AG08396 (cell line): ENCODE data around the gene ELF5.

Experiments used
- DNase-seq: peaks from one replicate; pipeline ENCODE4 v3.0.0; 2012; ENCODE audit warnings: low spot score, mixed read lengths

The ELF5 gene

DNA sequence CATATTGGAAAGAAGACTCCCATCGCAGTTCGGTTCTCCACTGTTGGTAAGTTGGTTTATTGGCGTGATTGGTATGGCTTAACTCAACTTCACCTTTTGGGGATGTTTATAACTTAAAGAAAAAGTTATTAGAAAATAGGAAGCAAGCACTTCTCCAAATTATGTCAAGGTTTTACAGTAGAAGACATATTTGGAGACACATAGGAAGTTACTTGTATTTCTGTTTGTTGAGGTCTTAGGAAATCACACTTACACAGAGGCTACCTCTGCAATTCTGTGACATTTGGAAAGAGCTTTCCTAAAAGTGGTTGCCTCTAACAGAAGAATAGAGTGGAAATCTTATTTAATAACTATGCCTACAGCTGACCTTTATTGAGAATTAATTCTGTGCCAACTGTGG lies 62.5 kb downstream of the ELF5 start:
- DNase-seq, result no peak

DNA sequence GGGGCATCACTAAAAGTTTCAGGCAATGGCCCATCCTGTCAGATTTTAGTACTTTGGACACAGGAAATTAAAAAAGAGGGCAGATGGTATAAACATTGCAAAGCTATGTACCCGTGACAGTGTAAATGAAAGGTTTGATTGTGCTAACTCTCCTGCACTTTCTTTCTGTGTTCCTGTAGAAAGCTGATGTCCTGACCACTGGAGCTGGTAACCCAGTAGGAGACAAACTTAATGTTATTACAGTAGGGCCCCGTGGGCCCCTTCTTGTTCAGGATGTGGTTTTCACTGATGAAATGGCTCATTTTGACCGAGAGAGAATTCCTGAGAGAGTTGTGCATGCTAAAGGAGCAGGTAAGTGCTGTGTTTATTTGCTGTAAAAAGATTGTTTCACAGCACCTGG lies 64.6 kb downstream of the ELF5 start:
- no peak for DNase-seq

DNA sequence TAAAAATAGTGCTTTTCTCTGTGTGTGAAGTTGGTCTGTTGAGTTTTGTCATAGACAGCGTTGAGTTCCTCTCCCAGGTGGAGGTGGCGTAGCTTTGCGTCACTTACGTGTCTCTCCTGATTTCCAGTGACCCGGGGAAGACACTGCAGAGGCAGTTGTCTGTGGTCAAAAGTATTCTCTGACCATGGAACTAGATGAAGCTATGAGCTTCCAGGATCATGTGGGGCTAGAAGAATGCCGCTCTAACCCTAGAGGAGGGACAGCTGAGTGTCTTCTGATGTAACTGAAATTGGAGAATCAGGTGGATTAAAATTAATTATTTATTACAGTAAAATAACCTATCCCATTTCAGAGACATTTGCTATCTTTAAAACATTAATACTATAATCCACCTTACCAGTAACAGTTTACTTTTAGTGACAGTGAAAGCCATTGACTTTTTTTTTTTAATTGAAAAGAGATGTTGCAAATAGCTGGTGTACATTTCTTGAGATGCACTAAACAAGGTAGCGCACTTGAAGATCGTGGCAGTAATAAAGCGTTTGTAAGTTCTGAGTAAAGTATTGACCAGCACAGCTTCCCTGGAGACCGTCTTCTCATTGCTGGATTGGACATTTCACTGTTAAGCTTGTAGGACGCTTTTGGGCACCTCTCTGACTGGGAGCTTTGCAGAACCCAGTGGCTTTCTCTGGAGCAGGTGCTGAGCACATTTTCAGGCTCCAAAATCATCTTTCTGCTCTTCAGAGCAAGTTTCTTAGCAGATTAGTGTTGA lies 65.2 kb downstream of the ELF5 start:
- DNase-seq, result no peak

DNA sequence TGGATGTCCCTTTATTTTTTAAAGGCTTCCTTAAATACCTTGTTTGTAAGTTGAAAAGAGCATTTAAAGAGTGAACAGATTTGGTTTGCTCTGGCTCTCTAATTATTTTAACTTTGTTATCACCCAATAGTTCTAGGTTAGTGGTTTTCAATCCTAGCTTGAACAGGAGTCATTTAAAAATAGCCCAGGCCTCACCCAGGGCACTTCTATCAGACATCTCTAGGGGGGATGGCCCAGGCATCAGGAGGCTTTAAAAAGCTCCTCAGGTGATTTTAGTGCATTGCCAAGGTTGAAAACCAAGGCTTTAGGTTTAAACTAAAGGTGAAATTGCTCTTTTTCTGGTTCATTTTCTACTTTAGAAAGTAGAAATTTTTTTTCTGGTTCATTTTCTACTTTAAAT lies 66.5 kb downstream of the ELF5 start:
- no peak for DNase-seq

DNA sequence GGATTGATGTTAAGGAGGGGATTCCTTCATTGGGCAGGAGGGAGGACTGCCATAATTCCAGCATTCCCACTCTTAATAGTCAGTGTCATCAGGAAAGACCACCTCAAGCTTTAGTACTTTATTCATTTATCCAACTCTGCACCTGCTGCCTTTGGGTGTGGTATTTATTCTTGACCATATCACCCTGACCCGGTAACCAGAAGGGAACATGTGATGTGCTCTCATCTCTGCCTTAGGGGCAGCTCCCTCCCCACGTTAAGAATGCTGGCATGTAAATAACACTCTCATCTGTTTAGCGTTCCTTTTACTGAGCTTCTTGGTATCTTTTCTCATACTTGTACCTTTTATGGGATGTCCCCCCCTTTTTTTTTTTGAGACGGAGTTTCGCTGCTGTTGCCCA lies 67.2 kb downstream of the ELF5 start:
- no peak for DNase-seq

DNA sequence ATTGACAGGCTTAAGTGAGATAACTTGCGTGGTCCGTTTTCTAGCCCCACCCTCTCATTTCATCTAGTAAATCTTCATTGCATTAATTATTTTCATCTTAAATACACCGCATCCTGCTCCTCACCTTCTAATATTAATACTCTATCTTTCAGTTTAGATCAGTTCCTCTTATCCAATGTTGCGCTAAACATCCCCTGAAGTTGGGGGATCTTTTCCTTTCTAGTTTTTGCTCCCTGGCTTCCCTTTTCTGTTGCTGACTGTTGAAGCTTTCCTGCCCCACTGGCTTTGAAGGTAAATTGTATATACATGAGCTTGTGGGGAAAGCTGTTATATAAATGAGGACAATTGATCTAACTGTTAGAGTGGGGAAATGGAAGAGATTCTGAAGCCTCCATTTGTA lies 67.6 kb downstream of the ELF5 start:
- DNase-seq, result no peak

DNA sequence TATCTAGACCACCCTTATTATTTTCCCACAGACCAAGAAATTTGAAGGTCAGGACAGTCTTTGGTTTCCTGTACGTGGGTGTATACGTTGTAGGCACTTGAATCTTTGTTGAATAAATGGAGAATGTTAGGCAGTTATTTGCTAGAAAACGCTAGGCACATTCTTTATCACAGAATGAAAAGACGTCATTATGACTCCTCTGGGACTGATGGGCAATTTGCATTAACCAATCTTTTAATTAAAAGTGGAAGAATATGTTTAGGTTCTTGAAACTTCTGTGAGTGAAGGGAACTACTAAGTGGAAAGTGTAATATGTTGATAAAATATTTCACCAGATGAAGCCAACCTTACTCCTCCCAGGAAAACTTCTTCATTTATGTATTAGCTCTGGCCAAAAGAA lies 69.2 kb downstream of the ELF5 start:
- DNase-seq, result no peak

DNA sequence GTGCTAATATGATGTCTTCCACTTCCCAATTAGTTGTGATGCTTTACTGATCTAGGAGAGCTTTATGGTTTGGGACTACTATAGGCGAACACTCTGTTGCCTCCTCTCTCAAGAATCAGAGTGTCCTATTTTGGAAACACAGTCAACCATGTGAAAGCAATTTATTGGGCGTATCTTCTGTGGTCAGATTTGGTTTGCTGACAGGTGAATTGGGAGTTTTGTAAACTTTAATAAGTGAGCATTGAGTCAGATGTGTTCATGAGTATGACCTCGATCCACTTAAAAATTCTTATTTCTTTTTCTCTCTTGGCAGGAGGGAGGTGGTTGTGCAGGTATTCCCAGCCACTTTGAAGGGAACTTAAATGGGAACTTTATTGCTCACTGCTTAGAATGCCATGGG lies 70.5 kb downstream of the ELF5 start:
- no peak for DNase-seq

DNA sequence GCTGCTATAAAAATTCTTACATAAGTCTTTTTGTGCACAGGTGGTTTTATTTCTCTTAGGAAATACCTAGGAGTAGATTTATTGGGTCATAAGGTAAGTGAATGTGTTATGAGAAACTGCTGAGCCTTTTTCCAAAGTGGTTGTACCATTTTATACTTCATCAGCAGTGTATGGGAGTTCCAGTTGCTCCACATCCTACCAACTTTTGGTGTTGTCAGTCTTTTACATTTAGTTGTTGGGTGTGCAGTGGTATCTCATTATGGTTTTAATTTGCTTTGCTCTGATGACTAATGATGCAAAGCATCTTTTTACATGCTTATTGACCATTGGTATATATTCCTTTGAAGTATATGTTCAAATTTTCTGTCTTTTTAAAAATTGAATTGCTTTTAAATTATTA lies 71.8 kb downstream of the ELF5 start:
- DNase-seq, result no peak

DNA sequence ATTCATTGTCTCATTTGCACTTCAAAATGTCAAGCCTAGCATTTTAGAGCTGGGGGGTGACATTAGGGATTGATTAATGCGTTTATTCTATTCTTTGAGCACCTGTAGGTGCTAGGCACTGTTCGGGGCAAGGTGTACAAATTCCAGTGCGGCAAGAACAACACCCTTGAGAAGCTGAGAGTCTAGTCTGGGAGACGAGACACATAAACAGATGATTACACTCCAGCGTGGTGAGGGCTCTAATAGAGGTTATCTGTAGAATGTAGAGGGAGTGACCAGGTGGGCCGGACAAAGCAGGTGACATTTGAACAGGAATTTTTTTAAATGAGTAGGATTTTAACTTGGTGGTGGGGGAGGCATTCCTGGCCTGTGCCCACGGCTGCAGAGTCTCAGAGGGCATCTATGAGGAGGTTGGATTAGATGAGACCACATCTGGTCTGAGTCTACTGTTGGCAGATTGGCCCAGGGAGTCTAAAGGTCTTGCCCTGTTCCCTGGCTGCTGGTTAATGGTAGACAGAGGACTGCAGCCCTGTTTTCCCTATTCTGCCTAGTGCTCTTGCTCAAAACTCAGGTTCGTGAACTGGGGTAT lies 73.9 kb downstream of the ELF5 start:
- no peak for DNase-seq

DNA sequence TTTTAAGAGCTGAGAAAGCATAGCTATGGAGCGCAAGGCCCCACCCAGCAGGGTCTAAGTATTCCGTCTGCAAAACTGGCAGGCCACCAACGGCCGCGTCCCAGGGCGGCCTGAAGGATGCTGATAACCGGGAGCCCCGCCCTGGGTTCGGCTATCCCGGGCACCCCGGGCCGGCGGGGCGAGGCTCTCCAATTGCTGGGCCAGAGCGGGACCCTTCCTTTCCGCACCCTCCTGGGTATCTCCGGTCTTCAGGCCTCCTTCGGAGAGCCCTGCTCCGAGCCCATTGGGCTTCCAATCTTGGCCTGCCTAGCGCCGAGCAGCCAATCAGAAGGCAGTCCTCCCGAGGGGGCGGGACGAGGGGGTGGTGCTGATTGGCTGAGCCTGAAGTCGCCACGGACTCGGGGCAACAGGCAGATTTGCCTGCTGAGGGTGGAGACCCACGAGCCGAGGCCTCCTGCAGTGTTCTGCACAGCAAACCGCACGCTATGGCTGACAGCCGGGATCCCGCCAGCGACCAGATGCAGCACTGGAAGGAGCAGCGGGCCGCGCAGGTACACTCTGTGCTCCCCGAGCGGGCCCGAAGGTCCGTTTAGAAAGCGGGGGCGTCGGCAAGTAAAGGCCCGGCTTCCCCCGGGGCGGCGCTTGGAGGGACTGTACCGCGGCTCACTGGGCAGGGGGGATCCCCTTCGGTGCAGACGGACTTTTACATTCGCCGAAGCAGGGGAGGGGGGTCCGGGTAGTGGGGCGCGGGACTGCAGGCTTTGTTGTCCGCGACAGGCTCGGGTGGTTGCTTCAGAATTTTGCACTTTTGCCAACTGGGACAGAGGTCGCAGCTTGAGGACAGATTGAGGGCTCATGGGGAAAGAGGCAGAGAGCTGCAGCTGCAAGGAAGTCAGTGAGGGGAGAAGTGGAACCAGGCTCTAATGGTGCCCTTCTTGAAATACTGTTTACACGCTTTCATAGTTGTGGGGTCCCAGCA lies 74.8 kb downstream of the ELF5 start, which contains the start of gene CAT:
TSS of gene CAT (plus strand) at position 406 of the 979 bp plus-strand sequence. CDS start at position 486, 80 bp downstream.
- DNase-seq, result peak; percentile 97

DNA sequence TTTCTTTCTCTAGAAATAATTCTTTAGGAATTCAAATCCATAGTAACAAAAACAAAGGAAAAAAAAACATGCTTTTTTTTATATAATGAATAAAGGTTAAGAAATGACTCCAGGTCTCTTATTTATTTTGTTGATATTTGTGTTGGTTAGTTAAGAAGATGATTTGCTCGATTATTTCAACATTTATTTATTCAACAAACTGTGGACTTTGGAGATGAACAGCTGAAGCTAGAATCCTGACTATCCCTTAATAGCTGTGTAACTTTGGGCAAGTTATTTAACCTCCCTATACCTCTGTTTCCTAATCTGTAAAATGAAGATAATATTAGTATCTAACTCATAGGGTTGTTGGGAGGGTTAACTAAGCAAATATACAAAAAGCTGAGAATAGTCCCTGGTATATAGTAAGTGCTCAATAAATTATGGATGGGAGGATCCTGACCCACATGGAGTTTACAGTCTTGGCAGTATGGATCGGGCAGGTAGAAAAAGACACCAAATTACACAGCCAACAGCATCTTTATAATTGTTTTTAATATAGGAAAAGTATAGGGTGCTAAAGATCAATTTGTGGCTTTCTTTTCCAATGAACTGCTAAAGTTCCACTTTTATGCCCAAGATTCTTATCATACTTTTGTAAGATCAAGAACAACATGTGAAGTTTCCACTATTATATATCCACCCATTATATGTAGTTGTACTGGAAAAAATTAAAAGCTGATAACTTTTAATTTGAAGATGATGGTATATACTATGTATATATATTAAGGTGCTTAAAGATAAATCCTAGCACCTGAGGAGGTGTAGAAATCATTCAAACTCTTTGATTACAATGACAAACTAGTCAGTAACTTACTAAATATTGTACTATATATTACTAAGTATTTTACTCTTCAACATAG lies 76.1 kb downstream of the ELF5 start:
- no peak for DNase-seq

DNA sequence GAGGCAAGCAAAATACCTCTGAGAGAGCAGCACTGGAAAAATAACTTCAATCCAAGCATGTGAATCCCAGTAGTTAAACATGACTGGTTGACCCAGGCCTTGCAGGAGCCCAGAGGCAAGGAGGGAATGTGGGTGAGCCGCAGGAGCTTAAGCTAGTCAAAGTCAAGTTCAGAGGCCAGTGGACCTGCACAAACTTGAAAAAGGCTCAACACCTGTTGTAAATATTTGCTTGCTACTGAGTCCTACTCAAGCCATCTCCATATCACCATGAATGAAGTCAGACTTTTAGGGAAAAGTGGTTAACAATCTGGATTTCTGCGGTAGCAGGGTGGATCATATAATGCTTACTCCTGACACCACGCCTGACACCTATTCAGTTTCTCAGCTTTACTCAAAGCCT lies 79.7 kb downstream of the ELF5 start:
- DNase-seq, result no peak

DNA sequence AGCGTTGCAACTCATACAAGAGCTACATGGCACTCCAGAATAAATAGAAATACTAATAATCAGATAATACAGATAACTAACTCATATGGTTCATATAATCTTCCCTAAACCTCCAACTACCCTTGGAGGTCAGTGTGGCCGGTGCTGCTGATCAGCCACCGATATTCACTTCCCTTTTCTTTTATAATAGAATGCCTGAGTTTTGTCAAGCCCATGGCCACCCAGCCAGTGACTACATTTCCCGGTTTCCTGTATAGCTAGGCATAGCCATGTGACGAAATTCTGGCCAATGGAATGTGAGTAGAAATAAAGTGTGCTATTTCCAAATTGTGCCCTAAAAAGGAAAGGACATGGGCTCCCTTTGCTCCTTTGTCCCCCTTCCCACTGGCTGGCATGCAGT lies 80.8 kb downstream of the ELF5 start:
- DNase-seq, result no peak

DNA sequence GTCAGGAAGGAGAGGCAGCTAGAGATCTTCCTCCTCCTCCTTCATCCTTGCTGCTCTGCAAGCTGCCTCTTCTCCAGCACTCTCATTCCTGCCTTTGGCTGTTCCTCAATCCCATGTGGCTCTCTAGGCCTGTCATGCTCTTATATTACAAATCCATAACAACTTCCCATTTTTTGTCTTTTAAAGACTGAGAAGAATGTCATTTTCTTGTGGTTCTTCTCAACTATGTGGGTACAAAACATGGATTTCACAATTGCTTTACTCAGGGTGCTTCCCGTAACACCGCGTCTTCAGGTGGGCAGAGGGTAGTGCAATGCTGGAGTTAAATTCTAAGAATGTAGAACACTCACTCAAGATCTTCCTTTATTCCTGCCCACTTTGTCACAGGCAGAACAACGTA lies 81.6 kb downstream of the ELF5 start:
- no peak for DNase-seq
